Gastrocnemius medialis (tissue), 4 donors: ENCODE measurements around the gene THAP2.

Source experiments
- CTCF ChIP-seq, 5 experiments: fragments of 450-650 bp in 3 of 5; fragments of 200-600 bp in 2 of 5; sonication (generic) in 2 of 5; IDR thresholded peaks in 4 of 5; conservative IDR thresholded peaks in 1 of 5; 1 replicate in 4 of 5; 2 replicates in 1 of 5; pipeline ENCODE4 v1.5.1; 2016 to 2019; ENCODE audit warnings: antibody characterized with exemption in 5 of 5, mild to moderate bottlenecking in 3 of 5, moderate library complexity in 3 of 5
- POLR2A ChIP-seq, 2 donors: fragments of 450-650 bp; IDR thresholded peaks; one replicate each; pipeline ENCODE4 v1.6.1; 2017; ENCODE audit warnings: antibody characterized with exemption in 2 of 2, mild to moderate bottlenecking in 2 of 2, moderate library complexity in 2 of 2

DNA sequence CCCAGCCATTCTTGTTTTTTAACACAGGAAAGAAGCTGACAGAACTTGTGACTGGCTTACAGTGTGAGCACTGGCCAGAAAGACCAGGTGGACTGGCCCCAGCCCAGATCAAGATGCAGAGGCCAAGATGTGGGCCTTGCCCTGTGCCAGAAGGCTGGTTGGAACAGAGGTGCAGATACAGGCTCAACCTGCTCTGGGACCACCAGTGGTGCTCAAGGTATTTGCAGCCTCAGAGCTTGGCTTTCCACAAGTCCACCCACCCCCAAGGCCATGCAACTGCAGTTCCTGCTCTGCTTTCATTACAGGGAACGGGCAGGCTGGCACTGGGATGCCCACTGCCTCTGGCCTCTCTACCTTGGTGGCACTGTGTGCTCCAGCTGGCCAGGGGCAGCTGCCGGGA lies 23.8 kb upstream of the THAP2 start:
- TF ChIP-seq POLR2A (IDR thresholded peaks at IDR 0.05) = no peak
- TF ChIP-seq CTCF (IDR thresholded peaks at IDR 0.05 in 4 of 5, conservative IDR thresholded peaks at IDR 0.05 in 1 of 5) = no peak
